Ecto neural progenitor cell (in vitro differentiated cells): ENCODE results near the gene FBXO36.

Experiments
- DNase-seq: peaks from one replicate; pipeline ENCODE4 v3.0.0-alpha.2; 2018; ENCODE audit warnings: low spot score

Gene FBXO36

DNA sequence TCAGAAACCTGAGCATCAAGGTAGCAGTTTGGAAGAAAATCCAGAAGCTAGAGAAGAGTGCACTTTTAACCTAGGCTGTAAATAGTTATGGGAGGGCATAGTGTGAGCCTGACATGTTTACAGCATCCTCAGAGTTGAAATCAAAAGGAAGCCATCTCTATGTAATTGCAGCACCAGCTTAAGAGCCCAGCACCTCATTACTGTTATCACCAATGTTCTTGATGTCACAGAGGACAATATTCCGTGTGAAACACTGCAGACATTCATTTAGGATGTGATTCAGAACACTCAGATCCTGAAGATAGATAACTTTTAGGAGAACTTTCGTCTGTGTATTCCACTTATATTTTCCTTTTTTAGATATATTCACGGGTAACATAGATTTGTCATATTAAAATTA, 48.1 kb downstream of the FBXO36 start:
- no peak for DNase-seq

DNA sequence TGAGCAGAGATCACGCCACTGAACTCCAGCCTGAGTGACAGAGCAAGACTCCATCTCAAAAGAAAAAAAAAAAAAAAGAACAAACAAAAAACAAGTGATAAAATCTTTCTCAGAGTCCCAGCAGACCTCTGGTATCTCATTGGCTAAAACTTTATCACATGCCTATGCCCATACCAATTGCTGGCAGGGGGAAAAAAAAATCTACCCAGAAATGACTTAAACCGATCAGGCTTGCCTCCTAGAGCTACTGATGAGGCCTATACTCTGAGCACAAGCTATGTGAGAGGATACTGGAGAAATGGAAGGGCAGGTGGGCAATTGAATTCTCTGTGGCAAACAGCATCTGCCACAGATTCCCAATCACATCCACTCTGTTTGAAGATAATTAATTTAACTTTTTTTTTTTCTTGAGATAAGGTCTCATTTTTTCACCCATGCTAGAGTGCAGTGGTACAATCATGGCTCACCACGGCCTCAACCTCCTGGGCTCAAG, 49.0 kb downstream of the FBXO36 start:
- no peak for DNase-seq

- DNase-seq: no peak
Measured at GRCh38 chr2:229974266-229974665, 52.0 kb downstream of the FBXO36 start.

GRCh38 chr2:229980431-229981184, 58.3 kb downstream of the FBXO36 start:
- DNase-seq: peak; percentile 44

DNA sequence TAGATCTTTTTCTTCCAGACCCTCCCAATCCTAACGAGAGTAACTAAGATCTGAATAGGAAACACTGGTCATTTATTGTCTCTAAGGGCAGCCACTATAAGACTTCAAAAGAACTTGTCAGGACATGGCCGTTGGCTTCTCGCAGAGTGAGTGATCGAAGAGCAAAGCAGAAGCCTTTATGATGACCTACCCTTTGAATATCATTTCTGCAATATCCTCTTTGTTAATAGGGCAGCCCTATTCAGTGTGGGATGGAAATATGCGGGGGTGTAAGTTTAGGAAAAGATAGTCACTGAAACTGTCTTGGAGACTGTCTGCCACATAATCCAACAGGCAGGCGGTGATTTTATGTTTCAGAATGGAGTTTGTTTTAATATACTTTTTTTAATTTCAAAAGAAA, 70.9 kb downstream of the FBXO36 start:
- no peak for DNase-seq

DNA sequence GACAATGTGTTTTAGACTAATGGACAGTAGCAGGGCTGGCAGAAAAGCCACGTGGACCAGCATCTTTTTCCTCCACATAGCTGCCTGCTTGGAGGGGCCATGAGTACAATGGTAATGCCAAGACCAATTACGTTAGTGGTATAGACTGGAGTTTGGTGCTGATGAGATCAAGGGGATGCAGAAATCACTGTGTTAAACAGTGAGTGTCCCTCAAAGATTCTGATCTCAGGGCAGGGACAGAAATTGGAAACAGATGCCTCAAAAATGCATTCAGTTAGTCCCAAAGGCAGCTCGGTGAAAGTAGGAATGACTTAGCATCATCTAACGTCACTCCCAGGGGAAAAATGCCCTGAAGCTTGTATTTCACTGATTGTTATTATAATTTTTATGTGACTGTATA, 74.0 kb downstream of the FBXO36 start:
- DNase-seq: no peak

- DNase-seq: no peak
Measured at GRCh38 chr2:229997565-229997964, 75.3 kb downstream of the FBXO36 start.

DNA sequence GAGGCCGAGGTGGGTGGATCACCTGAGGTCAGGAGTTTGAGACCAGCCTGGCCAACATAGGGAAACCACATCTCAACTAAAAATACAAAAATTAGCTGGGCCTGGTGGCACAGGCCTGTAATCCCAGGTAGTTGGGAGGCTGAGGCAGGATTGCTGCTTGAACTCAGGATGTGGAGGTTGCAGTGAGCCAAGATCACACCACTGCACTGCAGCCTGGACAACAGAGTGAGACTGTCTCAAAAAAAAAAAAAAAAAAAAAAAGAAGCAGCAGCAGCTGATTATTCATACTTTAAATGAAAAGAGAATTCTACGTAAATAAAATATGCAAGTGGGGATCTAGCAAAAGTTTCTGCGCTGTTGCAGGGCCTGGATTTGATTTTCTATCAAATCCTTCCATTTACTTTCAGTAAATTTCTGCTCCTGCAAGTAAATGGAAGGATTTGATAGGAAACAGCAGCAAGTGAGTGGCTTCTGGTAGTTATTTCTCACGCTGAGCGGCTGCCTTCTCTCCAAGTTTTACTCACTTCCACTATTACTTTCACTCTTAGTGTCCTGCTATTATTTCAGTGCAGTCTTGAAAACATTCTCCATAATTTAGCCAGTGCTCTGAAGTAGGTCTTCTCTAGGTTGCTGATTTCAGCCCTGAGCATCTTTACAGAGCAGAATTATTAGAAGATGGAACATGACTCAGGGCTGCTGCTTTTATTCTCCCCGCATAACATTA, 78.0 kb downstream of the FBXO36 start:
- no peak for DNase-seq

- peak; percentile 83 for DNase-seq
Measured at GRCh38 chr2:230007931-230008707, 85.8 kb downstream of the FBXO36 start.

GRCh38 chr2:230008708-230009066, 86.4 kb downstream of the FBXO36 start:
- no peak for DNase-seq

DNA sequence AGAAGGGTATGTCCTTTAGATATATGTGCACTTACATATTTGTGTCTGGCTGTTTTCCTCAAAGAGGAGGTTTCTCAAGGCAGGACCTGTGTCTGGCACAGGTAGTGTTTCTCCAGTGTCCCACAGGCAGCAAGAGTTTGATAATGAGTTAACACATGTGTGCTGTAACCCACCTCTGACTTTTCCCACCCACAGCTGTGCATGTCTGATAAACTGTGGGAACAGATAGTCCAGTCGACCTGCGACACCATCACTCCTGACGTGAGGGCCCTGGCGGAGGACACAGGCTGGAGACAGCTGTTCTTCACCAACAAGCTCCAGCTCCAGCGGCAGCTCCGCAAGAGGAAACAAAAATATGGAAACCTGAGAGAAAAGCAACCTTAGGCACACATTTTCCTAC, 88.2 kb downstream of the FBXO36 start:
- DNase-seq: no peak

GRCh38 chr2:230011617-230012016, 89.3 kb downstream of the FBXO36 start:
- no peak for DNase-seq

DNA sequence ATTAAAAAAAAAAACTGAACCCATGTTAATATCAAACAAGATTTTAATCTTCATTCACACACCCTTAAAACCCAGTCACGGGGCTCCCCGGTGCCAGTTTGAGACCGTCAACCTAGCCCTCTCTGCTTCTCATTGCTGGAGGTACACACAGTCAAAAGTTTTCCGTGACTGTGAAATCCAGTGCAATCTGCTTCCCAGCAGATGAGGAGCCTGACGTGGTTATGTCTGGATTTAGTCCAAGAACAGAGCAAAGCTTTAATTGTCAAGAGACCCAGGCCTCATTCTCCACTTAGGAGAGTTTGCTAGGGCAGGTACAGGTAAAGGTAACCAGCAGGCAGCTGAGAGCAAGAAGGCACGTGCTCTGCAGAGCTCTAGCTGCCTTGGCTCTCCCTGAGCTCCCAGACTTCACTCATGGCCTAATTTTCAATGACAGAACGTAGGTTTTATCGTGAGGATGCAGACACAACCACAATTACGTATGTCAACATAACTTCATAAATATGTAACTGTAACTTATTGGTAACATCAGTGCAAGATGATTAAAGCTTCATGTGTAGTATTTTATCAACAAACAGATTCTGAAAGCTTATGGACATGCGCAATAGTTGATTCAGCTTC, 90.1 kb downstream of the FBXO36 start:
- DNase-seq: no peak

GRCh38 chr2:230016844-230017243, 94.5 kb downstream of the FBXO36 start:
- no peak for DNase-seq

- DNase-seq: no peak
Measured at GRCh38 chr2:230018153-230018552, 95.8 kb downstream of the FBXO36 start.

GRCh38 chr2:230019742-230020141, 97.4 kb downstream of the FBXO36 start:
- DNase-seq: no peak

DNA sequence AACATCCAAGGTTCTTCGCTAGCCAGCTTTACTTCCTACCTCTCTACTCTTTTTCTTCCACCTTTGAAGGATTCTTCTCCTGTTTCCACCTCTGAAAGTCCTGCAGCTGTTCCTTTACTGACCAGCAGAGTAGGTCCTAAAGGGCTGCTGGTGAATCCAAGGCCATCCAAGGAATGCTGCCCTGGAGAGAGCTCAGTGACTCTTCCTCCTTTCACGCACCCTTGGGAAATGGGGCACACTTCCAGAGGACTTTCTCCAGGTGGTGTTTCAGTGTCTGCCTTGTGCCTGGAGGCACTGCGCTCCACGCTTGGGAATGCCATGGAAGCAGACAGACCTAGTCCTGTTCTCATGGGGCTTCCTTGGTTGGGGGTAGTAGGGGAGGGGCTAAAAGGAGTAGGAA, 101.0 kb downstream of the FBXO36 start:
- DNase-seq: no peak

DNA sequence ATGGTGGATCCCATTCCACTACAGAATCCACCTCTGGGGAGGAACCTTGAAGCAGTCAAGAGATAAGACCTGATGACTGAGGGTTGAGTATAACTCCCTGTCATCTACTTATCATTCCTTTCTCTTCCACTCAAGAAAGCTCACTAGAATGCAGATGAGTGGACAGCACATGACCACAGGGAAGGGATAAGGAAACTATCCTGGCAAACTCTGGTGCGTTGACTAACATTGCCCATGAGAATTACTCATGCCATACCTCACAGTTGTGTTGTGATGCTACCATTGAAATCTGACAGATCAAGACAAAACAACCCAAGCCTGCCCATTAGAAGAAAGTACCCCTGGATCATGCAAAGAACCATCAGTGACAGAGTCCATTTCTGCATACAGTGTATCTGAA, 119.9 kb downstream of the FBXO36 start:
- no peak for DNase-seq

GRCh38 chr2:230043025-230043424, 120.7 kb downstream of the FBXO36 start:
- no peak for DNase-seq

GRCh38 chr2:230043461-230043860, 121.2 kb downstream of the FBXO36 start:
- DNase-seq: no peak

DNA sequence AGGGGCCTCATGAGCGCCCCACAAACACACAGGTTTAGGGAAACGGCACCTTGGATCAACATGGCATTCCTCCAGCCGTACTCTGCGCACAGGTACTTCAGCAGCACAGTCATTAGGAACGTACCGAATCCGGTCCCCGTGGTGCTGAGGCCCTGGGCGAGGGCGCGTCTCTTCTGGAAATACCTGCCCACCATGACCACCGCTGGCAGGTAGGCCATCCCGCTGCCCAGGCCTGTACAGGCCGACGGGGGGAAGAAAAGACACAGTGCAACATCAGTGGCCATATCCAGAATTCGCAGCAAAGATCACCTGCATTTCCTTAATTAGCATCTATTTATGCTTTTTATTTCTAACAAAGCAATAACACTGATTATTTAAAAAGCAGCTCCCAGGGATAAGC, 124.2 kb downstream of the FBXO36 start:
- DNase-seq: no peak

DNA sequence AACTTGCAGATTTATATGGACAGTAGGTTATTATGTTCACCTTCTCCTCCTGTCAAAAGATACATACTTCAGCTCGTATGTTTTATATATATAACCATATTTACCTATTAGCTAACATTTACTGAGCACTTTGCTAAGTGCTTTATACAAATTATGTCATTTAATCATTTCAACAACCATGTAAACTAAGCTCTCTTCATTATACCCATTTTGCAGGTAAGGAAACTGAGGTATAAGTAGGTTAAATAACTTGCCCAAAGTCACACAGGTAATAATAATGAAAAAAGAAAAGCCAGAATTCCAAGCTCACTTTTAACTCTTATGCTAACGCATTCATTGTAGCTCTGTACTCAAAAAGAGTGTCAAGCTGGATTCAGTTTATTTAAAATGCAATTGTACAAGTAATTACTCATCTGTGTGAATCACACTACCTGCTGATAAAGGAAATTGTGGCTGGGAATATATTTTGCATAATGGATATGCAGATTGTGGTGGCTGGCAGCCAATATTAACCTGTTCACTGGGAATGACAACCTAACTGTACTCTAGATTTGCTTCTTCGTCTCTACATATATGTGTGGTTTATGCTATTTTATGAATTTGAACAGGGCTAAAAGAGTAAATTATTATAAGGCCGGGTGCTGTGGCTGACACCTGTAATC, 125.8 kb downstream of the FBXO36 start:
- no peak for DNase-seq
